NCI-H1436 treated with DMSO at 0.1 percent for 48 hours (cell line): ENCODE results near the gene MASP2.
"Not testable (repeated sequence)": the region's sequence is repeated elsewhere in the genome, so short reads cannot be mapped to it uniquely, and the experiment has no call there.

Experiments
- DNase-seq: peaks from one replicate; lab custom pipeline; 2025; lab: John Stamatoyannopoulos, UW

MASP2 gene

GRCh38 chr1:11039351-11040104 is 7.5 kb downstream of the MASP2 start:
- no peak for DNase-seq

GRCh38 chr1:11037740-11038182 is 9.3 kb downstream of the MASP2 start:
- peak; percentile 53 for DNase-seq

DNA sequence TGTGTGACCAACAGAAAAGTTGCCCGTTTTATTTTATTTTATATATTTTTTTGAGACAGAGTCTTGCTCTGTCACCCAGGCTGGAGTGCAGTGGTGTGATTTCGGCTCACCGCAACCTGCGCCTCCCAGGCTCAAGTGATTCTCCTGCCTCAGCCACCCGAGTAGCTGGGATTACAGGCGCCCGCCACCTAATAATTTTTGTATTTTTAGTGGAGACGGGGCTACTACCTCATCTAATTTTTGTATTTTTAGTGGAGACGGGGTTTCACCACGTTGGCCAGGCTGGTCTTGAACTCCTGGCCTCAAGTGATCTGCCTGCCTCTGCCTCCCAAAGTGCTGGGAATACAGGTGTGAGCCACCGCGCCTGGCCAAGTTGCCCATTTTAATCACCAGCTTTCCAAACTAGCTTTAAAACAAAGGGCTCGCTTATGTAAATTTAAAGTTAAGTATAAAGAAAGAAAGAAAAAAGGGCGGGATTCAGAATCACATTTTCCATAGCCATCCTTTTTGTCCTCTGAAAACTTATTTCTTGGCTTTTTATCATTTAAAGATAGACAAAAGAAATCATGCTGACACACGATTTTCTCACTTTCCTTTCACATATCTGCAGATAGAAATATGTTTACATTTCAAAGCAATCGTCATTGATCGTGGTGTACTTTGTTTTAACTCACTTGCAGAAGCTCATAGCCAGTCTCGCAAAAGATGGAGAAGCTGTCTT is 9.9 kb downstream of the MASP2 start:
- DNase-seq, result not testable (repeated sequence)

- no peak for DNase-seq
These were observed 15.3 kb downstream of the MASP2 start for GRCh38 chr1:11031624-11032262.

- no peak for DNase-seq
These were observed 16.2 kb downstream of the MASP2 start for GRCh38 chr1:11030865-11031264.

GRCh38 chr1:11028018-11028417 is 19.0 kb downstream of the MASP2 start:
- no peak for DNase-seq

DNA sequence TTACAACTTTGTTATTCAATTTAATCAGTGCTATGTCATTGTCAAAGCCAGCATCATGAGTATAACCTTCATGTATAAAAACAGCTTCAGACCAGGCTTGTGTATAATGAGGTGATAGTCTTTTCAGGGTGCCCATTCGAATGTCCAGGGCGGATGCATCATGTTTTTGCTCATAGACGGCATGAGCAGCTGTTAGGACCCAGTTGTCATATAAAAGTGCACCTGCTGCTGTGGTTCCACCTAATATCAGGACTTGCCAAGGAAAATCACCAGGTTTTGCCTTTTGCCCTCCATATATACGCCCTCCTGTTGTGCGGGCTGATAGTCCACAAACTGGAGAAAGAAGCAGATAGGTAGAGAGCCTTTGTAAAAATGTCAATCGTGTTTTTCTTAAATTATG is 19.7 kb downstream of the MASP2 start:
- DNase-seq, result no peak

DNA sequence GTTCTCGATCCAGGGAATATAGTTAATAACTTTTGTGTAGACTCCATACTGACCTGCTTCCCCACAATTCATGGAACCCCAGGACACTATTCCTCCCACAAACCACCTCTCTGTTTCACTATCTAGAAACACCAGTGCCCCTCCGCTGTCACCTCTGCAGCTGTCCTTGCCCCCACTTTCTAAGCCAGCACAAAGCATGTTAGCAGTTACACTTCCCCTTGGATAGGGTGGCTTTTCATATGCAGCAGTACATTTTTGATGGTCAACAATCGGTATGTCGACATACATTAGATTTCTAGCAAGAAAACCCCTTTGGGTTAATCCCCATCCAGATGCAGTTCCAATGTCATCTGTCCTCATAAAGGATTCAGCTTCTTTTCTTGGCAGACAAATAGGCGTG is 20.1 kb downstream of the MASP2 start:
- no peak for DNase-seq

DNA sequence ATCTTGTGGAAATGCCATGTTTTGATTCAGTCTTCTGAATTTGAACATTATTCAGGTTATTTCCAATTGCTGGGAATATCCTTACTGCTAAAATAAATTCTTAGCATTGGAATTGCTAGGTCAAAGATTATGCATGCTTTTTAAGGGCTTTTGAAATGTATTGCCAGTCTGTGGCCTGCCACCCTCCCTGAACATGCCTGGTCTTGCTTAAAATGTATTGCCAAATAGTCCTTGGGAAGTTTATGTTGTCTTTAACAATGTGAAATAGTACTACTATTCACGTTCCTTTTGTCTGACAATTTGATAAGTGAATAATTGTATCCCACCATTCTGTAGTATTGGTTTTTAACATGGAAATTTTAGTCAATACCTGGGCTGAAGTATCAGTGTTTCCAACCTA is 21.0 kb downstream of the MASP2 start:
- no peak for DNase-seq

GRCh38 chr1:11025618-11026017 is 21.4 kb downstream of the MASP2 start:
- DNase-seq, result no peak

- DNase-seq, result no peak
These were observed 22.2 kb downstream of the MASP2 start for GRCh38 chr1:11024874-11025203.

DNA sequence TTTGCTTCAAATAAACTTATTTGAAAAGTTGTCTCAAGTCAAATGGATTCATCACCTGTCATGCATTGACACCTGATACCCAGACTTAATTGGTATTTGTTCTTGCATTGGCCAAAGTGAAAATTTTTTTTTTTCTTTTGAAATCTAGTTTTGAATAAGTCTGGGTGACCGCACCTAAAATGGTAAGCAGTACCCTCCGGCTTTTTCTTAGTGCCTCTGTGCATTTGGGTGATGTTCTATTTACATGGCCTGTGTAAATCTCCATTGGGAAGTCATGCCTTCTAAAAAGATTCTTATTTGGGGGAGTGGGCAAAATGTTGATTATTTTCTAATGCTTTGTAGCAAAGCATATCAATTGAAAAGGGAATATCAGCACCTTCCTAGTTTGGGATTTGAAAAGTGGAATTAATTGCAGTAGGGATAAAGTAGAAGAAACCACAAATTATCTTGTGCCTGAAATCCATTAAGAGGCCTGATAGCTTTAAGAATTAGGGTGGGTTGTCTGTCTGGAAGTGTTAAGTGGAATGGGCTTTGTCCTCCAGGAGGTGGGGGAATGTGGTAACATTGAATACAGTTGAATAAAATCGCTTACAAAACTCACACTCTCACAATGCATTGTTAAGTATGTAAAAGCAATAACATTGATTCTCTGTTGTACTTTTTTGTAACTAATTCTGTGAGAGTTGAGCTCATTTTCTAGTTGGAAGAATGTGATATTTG is 22.7 kb downstream of the MASP2 start:
- DNase-seq, result no peak

DNA sequence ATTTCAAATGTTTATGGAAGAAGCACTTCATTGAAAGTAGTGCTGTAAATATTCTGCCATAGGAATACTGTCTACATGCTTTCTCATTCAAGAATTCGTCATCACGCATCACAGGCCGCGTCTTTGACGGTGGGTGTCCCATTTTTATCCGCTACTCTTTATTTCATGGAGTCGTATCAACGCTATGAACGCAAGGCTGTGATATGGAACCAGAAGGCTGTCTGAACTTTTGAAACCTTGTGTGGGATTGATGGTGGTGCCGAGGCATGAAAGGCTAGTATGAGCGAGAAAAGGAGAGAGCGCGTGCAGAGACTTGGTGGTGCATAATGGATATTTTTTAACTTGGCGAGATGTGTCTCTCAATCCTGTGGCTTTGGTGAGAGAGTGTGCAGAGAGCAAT is 23.8 kb downstream of the MASP2 start:
- DNase-seq, result no peak

DNA sequence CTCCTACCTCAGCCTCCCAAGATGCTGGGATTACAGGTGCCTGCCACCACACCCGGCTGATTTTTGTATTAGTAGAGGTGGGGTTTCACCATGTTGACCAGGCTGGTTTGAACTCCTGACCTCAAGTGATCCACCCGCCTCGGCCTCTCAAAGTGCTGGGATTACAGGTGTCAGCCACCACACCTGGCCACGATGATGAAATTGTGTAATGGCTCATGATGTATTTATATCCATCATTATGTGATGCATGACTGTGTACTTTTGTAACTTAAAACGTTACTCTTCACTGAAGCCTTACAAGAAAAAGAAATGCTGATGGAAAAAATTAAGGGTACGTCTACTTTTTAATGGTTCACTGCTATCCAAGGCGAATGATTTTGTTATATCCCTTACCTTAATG is 27.1 kb downstream of the MASP2 start:
- DNase-seq, result no peak

DNA sequence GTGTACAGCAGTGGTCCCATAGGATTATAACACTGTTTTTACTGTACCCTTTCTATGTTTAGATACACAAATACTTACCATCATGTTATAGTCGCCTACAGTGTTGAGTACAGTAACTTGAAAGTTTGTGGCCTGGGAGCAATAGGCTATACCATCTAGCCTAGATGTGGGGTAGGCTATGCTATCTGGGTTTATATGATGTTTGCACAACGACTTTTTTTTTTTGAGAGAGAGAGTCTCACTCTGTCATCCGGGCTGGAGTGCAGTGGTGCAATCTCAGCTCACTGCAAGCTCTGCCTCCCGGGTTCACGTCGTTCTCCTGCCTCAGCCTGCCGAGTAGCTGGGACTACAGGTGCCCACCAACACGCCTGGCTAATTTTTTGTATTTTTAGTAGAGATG is 27.7 kb downstream of the MASP2 start:
- DNase-seq, result not testable (repeated sequence)

DNA sequence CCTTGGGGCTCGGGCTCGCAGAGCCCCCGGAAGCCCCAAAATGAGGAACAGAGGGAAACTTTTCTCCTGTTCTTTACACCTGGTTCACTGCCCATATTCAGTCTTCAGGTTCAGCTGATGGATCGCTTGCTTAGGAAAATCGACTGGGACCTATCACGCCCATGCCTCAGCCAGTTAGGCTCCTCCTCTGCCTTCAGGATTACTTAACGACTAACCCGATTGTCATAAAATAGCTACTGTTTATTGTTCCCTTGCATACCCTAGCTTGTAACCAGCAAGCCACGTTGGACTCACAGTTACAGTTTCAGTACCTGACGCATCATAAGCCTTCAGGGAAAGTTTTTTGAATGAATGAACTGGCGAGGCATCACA is 33.9 kb downstream of the MASP2 start:
- DNase-seq, result no peak

DNA sequence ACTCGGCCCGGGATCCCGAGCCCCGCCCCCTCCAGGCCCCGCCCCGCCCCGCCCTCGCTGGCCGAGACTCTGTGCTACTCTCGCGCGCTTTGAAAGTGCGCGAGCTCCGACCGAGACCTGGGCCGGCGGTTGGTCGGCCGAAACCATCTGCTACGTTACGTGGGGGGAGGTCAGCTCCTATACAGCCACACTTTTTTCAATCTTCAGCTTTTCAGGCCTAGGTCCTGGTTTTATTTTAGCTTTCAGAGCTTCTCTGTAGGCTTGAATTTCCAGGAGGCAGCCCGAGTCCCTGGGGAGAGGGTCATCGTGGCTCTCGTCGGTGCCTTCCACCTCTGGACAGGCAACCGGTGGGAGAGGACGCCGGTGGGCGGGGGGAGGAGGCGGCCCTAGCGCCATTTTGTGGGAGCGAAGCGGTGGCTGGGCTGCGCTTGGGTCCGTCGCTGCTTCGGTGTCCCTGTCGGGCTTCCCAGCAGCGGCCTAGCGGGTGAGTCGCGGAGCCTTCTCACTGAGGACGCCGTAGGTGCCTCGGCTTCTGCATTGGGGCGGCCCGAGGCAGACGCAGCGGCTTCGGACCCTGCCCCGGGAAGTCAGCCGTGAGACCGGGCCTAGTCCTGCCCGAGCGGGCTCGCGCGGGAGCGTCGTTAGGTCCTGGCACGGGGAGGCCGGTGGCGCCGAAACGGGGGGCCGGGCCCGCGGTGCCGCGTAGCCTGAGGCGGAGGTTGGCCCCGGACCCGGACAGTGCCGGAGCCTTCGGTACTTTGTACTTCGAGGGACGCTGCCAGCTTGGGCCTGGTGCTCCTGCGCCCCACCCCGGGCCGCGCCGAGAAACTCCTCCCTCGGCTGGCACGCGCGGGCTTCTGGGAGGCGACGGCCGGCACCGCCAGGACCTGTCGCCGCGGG is 34.5 kb downstream of the MASP2 start, which contains the start of gene TARDBP:
TSS of gene TARDBP (plus strand) at position 395 of the 900 bp plus-strand sequence. CDS start 1,074 bp downstream, outside the sequence.
- DNase-seq, result peak; percentile 68

- DNase-seq, result no peak
These were observed 46.5 kb downstream of the MASP2 start for GRCh38 chr1:11000526-11000925.

DNA sequence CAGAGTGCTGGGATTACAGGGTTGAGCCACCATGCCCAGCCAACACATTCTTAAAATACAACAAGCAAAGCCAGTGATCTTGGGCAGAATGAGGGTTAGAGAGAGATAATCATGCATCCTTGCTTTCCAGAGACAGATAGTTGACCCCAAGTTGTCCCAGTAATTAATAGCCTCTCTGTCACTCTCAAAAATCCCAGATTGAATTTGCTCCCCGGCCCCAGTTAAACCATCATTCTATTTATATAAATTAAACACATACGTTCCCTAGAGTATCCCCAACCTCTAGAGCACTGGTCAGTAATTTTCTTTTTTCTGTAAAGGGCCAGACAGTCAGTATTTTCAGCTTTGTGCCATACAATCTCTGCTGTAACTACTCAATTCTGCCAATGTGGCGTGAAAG is 50.9 kb downstream of the MASP2 start:
- DNase-seq, result no peak

DNA sequence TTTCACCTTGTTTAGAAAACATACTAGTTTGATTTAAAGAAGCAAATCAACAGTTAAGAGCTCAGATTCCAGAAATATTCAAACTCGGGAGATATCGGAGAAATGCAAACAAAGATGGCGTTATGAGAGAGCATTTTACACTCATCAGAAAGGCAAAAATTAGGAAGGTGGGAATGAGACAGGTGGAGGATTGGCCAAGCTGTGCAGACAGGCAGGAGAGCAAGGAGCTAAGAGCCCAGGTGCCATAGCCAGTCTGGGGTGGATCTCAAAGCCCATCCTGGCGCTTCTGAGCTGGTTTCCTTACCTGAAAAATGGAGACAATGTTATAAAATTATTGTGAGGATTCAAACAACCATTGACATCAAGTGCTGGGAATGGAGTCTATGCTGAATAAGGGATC is 54.2 kb downstream of the MASP2 start:
- no peak for DNase-seq

DNA sequence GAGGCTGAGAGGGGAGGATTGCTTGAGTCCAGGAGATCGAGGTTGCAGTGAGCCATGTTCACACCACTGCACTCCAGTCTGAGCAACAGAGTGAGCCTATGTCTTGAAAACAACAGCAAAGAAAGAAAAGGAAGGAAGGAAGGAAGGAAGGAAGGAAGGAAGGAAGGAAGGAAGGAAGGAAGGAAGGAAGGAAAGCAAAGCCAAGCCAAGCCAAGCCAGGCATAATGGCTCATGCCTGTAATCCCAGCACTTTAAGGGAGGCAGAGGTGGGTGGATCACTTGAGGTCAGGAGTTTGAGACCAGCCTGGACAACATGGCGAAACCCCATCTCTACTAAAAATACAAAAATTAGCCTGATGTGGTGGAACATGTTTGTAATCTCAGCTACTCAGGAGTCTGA is 55.0 kb downstream of the MASP2 start:
- DNase-seq, result not testable (repeated sequence)
